Stimulated activated CD8-positive, alpha-beta memory T cell treated with anti-CD3 and anti-CD28 coated beads, Interleukin-2, amount 100 ng/mL, for 48 hours (primary cell): Measurements from ENCODE around the gene NACC2.

Source experiments
- DNase-seq, 2 donors: peaks; one replicate each; pipeline ENCODE4 v3.0.0-alpha.2; 2020; ENCODE audit warnings: low read depth in 2 of 2

The NACC2 gene

GRCh38 chr9:136092741-136093140 lies 2.3 kb downstream of the NACC2 start:
- DNase-seq, result no peak

- no peak for DNase-seq
These were observed 2.8 kb downstream of the NACC2 start for GRCh38 chr9:136092353-136092650.

DNA sequence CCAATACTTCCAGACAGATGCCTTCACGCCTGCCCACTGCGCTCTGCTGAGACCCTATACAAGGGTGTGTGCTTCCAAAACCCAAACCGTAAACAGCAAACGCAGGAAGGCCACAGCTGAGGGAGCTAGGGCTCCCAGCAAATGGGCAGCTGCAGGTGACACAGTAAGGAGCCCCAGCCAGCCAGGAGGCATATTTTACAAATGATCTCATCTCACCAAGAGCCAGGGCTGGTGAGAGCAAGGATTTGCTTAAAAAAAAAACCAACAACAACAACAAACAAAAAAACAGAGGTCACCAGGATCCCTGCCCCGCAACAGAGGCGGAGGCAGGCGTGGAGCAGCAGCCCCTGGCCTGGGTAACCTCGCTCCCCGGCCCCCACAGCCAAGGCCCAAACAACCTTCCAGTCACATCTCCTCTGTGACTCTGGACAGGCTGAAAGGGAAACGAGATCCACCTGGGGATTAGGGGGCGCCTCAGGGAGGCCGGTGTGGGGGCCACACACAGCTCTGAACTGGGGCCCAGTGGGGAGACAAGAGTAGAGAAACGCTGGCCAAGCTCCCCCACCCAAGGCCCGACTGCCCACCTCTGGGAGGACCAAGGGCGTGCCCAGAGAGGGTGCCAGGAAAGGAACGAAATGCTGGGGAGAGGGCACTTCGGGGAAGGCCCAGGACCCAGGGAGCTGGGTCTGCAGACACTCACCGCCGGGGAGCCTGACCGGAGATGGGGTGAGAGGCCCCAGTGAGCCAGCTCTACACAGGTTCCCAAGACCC lies 3.3 kb downstream of the NACC2 start:
- DNase-seq, result no peak

DNA sequence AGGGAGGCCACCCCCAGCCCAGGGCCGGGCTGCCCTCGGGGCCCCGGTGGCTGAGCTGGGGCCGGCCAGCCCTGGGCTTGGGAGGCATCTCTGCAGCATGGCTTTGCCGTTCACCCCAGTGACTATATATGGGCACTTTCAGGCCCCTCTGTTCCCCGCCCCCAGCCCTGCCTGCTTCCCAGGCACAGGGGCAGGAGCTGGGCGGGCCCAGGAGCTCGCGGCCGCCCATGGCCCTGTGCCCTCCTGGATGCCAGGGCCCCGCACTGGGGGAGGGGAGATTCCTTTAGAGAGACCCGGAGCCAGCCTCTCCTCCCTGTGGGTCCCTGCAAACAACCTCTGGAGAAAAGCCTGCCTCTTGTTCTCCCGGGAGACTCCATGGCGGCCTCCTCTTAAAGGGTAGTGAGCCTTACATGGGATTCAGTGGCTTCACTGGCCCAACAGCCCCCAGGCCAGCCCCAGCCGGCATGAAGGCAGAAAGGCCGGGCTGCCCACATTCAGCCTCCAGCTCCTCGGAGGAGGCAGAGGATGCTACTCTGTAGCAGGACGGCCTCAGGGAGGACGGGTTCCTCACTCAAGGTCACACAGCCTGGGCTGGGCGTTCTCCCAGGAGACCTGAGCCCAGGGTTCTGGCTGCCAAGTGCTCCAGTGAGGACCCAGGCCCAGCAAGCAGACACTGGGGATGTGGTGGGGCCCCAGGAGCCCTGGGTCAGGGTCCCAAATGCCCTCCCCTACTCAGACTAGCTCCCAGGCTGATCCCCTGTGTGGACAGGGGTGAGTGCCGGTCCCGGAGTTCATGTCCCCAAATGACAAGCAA lies 4.1 kb downstream of the NACC2 start:
- no peak for DNase-seq

DNA sequence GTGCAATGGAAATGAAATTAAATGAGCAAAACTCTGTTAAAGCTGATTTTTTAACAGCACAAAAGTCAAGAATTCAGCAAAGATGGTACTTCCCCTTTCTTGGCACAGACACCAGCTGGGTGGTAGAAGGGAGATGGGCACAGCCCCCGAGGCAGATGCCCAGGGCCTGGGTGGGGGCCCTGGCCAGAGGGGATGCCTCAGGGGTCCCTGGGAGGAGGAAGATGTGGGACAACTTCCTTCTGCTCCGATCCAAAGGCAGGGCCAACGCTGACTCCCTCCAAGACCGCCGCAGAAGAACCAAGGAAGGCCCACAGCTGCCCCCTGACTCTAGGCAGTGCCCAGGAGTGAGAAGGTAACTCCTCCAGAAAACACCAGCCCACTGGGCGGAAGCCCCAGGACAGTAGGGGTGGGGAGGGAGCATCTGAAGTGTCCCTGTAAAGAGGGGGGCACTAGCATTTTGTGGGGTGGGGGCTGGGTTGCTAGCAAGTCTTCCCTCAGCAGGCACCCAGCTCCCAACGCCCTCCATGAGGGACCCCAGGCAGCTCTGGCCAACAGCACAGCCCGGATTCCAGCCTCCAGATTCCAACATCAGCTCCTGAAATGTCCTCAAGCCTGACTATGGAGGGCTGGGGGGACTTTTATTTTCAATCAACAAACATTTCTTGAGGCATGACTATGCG lies 4.9 kb downstream of the NACC2 start:
- DNase-seq, result no peak

DNA sequence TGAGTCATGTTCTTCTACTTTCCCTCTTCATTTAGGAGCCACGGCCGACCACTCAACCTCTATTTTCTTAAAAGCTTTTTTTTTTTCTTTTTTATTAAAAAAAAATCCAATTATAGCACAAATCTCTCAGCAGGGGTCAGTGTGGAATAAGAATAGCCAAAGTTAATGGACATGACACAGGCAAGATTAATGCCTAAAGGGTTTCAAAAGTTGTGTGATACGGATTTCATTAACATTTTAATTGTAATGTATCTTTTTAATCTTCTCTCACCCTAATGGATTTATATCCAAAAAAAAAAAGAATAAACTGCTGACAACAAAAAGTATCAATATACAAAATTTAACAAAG lies 5.4 kb downstream of the NACC2 start:
- no peak for DNase-seq

GRCh38 chr9:136088939-136089696 lies 6.0 kb downstream of the NACC2 start:
- no peak for DNase-seq

DNA sequence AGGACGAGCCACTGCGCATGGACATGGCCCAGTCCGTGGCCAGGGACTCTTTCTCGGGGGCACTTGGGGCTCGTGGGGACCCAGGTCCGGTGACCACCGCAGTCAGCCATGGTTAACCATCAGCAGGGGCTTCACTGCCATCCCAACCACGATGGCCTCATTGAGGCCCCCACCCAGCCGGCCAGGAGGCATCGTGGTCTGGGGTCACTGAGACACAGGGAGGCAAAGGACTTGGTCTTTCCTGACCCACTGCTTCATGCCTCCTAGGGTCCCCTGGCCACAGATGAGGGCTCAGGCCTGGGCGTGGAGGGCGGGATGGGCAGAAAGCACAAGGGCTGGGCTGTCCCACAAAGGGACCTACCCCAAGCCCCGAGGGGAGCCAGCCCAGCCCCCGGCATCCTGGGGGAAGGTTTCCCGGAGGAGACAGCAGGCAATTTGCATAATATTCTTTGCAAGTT lies 6.6 kb downstream of the NACC2 start:
- no peak for DNase-seq

- DNase-seq, result no peak
These were observed 7.2 kb downstream of the NACC2 start for GRCh38 chr9:136087741-136088480.

DNA sequence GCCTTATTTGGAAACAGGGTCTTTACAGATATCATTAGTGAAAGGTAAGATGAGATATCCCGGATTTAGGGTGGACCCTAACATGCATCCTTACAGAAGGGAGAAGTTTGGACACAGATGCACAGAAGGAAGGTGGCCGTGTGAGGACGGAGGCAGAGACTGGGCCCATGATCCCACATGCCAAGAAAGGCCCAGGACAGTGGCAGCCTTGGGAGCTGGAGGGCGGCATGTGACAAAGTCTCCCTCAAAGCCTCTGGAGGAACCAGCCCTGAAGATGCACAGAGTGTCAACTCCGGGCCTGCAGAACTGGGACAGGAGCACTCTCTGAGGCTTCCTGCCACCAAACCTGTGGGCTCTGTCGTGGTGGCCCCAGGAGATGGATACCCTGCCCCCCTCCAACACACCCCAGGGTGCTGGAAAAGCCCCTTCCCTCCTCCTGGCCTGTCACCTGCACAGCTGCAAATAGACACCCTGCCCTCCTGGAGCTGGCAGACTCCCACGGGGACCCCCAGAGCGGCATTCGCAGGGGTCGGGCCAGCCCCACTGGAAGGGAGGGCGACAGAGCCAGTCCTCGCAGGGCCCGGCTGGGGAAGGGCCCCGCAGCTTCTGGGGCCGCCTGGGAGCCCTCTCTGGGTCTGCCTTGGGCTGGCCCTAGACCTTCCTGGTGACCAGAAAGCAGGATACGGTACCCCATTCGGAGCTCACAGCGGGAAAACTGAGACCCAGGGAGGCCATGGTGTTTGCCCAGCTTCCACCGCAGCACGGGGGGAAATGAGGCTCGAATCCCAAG lies 7.9 kb downstream of the NACC2 start:
- DNase-seq, result no peak

DNA sequence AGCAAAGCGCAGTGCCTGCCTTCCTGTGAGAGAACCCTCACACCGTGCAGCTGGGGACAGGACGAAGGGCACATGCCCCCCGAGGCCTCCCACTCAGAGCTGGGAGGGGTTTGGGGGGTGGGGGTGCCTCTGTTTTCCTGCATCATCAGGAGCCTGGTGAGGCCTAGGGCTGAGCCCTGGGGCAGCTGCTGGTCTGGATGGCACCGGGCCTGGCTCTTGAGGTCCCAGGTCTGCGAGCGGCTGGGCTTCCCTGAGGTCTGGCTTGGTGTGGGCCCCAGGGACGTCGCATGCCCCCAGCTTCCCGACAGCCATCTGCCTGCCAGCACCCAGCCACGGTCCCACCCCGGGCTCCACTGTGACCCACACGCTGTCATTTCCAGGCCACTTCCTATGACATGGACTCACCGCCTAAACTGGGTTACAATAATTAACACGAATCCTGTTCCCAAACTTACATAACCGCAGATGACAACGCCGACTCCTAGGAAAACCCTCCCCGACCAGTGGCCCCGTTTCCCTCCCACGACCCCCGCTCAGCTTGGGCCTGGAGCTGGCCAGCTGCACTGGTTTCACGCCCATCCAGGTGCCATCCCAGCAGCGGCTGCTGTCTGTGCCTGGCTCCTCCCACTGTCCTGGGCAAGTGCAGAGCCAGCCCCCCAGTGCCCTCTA lies 8.7 kb downstream of the NACC2 start:
- DNase-seq, result no peak

DNA sequence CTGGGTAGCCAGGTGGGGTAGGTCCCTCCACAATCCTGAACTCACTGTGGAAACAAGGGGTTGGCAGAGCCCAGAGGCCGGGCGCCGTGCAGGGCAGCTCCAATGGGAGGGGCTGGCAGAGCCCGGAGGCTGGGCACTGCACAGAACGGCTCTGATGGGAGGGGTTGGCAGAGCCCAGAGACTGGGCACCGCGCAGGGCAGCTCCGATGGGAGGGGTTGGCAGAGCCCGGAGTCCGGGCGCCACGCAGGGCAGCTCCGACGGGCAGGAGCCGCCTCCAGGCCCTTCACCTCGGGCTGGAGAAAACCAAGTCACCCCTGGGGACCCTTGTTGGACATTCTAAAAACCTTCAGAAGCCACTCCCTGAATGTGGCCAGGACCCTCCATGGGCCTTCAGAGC lies 9.3 kb downstream of the NACC2 start:
- DNase-seq, result no peak

- no peak for DNase-seq
These were observed 10.8 kb downstream of the NACC2 start for GRCh38 chr9:136084063-136084944.

- no peak for DNase-seq
These were observed 11.5 kb downstream of the NACC2 start for GRCh38 chr9:136083558-136084062.

- DNase-seq, result no peak
These were observed 12.4 kb downstream of the NACC2 start for GRCh38 chr9:136082496-136083361.

DNA sequence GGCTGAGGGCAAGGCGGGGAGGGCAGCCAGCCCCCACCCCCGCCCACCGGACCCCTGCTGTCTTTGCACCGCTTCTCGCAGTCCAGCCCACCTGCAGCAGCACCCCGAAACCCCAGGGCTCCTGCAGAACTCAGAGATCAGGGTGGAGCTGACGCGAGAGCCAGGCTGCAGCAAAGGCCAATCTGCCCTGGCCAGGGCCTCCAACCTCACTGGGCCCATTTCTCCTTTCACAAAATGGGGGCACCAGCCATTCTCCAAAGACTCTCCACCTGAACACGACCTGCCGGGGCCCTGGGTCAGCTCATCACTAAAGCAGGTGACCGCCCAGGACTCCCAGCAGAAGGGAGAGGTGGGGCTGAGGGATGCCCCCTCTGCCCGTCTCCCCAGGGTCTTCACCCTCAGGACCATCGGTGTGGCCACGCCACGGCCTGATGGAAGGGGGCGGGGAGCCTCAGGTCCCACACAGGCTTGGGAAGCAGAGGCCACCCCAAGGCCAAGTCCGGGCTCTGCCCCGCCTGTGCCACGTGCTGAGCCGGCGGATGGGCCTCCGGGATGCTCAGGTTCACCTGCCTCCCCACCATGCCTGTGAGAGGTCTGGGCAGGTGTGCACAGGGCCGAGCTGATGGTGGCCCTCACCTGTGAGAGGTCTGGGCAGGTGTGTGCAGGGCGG lies 13.1 kb downstream of the NACC2 start:
- DNase-seq, result no peak

- DNase-seq, result no peak
These were observed 13.8 kb downstream of the NACC2 start for GRCh38 chr9:136081113-136081825.
